HG03520 (cell line): ENCODE measurements around the gene AKAP10.
"Not testable (repeated sequence)": the region's sequence is repeated elsewhere in the genome, so short reads cannot be mapped to it uniquely, and the experiment has no call there.

Experiments used
- ATAC-seq: cut with Tn5 transposase; IDR thresholded peaks from one replicate; pipeline ENCODE4 v1.9.1; 2021; ENCODE audit warnings: mild to moderate bottlenecking, moderate library complexity; ENCODE audit not compliant: unreplicated experiment

AKAP10 gene, protein sequence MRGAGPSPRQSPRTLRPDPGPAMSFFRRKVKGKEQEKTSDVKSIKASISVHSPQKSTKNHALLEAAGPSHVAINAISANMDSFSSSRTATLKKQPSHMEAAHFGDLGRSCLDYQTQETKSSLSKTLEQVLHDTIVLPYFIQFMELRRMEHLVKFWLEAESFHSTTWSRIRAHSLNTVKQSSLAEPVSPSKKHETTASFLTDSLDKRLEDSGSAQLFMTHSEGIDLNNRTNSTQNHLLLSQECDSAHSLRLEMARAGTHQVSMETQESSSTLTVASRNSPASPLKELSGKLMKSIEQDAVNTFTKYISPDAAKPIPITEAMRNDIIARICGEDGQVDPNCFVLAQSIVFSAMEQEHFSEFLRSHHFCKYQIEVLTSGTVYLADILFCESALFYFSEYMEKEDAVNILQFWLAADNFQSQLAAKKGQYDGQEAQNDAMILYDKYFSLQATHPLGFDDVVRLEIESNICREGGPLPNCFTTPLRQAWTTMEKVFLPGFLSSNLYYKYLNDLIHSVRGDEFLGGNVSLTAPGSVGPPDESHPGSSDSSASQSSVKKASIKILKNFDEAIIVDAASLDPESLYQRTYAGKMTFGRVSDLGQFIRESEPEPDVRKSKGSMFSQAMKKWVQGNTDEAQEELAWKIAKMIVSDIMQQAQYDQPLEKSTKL

DNA sequence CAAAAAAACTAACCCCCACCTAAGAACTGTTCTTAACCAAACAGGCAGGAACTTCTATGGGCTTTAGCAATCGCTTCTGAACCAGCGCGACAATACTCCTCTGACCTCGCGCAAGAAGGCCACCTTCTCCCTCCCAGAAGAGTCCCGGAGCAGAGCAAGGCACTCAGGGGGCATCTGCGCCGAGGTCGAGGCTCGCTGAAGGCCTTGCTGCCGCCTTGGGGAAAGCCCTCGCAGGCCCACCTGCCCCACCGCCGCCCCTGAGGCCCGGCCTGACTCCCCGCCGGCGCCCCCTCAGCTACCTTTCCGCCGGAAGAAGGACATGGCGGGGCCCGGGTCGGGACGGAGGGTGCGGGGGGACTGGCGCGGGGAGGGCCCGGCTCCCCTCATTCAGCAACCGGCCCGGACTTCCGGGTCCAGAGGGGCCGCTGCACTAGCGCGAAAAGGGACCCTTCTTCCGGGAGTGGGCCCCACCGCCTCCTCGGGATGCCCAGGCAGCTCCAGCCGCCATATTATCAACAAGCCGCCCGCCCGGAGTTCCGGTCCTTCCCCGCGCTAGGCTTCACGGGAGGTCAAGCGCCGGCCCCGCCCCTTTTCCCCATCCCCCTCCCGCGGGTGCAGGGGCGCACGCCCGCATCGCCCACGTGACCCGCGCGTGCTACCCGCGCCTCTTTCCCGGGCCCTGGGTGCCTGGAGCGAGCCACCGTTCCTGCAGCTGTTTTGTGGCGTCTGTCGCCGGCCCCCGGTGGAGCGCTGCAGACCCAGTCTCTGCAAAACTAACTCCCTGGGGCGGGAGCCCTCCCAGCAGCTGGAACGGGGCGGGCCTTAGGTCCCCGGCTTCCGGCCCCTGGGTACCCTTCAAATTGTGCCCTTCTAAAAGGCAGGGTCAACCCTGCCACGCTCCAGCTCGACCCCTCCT is at the start of gene AKAP10:
Gene AKAP10, minus strand, starts transcription at position 536 of the 916 bp plus-strand sequence. Its CDS starts 149 bp downstream, at position 387.
- ATAC-seq = peak; percentile 66

DNA sequence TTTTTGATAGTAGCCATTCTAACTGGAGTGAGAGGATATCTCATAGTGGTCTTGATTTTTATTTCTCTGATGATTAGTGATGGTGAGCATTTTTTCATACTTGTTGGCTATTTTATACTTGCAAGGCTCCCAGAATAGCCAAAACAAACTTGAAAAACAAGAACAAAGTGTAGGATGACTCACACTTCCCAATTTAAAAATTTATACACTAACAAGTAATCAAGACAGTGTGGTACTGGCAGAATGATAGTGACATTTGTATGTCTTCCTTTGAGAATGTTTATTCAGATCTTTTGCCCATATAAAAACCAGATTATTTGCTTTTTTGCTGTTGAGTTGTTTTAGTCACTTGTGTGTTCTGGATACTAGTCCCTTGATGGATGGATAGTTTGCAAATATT is 49.3 kb upstream of the AKAP10 start:
- ATAC-seq = no peak

DNA sequence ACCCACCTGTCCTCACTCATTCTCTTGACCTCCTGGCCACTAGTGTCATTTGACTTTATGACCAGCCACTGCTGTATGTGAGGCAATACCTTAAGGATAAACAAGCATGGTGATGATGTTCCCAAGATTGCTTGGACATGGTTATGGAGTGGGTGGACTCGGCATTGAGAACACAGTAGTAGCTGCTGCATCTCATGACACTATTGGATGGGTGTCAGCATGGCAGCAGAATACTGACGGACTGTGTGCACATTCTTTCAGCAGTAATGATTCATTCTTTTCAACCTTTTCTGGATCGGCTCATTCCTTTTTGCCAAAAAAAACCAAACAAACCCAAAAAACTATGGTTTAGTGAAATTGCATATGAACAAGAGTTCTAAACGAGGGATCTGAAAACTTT is 45.1 kb upstream of the AKAP10 start:
- no peak for ATAC-seq

DNA sequence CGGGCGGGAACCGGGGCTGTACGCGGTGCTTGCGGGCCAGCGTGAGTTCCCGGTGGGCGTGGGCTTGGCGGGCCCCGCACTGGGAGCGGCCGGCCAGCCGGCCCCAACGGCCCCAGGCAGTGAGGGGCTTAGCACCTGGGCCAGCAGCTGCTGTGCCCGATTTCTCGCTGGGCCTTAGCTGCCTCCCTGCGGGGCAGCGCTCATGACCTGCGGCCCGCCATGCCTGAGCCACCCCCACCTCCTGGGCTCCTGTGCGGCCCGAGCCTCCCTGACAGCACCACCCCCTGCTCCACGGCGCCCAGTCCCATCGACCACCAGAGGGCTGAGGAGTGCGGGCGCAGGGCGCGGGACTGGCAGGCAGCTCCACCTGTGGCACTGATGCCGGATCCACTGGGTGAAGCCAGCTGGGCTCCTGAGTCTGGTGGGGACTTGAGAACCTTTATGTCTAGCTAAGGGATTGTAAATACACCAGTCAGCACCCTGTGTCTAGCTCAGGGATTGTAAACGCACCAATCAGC is 38.9 kb upstream of the AKAP10 start:
- ATAC-seq = not testable (repeated sequence)

DNA sequence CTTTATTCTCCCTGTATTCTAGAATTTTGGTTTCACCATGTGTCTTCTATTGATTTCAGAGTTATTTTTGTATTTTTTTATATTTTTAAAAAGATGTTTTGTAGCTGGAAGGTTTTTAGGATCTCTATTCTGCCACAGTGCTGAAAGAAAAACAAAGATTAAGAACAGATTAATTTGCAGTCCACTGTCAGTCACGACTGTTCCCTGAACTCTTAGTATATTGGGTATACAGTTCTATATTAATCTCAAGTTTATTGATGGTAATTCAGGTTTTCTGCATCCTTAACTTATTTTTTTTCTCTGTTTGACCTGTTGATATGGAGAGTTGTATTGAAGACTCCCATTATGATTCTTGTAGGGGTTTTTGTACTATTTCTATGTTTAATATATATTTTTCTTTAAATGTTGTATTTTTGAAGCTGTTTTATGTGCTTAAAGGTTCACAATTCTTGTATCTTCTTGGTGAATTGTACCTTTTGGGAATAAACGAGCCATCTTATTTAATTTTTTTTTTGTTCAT is 34.4 kb upstream of the AKAP10 start:
- no peak for ATAC-seq

DNA sequence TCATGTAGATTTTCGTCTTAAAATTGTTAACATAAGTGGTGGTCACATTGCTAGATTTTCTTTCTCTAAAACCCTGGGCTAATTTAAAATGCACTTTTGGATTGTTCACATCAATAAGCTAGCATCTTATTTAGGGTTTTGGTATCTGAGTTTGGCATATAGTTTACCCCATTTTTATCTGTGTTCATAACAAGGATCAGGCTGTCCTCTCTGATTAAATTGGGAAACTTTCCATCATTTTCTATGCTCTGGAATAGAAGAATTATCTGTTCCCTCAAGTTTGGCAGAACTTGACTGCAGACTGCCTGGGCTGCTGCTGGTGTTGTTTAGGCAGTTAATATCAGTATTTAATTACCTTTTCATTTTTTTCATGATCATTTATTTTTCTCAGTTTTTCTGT is 33.3 kb upstream of the AKAP10 start:
- ATAC-seq = no peak

DNA sequence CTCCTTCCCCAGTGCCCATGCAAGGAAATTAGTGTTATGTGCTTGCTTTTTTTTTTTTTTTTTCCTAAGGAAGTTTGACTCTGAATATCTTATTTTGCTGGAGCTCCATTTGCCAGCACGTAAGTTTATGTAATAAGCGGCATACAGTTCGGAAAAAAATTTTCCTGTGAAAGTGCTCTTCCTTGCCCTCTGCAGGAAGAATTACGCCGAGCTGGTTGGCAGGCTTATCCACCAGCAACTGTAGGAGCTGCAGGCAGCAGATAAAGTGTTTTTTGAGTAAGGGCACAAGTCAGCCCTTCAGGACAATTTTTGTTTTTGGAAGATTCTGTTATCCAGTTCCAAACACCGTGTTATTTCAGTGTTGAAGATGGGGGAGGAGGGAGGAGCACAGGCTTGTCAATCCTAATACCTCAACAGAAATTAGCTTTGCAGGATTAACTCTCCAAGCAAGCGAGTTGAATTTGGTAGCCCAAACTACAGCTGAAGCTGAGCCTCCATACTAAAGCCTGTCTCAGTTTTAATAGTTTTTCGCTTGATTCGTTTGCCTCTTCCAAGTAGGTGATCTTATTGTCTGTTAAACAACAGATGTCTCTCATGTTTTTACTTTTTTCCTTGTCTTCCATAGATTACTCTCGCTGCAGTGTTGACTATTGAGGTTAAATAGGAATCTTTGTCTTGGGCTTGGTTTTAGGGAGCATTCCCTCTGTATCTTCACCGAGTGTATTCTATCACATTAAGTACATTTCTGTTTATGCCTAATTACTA is 32.7 kb upstream of the AKAP10 start:
- ATAC-seq = no peak

DNA sequence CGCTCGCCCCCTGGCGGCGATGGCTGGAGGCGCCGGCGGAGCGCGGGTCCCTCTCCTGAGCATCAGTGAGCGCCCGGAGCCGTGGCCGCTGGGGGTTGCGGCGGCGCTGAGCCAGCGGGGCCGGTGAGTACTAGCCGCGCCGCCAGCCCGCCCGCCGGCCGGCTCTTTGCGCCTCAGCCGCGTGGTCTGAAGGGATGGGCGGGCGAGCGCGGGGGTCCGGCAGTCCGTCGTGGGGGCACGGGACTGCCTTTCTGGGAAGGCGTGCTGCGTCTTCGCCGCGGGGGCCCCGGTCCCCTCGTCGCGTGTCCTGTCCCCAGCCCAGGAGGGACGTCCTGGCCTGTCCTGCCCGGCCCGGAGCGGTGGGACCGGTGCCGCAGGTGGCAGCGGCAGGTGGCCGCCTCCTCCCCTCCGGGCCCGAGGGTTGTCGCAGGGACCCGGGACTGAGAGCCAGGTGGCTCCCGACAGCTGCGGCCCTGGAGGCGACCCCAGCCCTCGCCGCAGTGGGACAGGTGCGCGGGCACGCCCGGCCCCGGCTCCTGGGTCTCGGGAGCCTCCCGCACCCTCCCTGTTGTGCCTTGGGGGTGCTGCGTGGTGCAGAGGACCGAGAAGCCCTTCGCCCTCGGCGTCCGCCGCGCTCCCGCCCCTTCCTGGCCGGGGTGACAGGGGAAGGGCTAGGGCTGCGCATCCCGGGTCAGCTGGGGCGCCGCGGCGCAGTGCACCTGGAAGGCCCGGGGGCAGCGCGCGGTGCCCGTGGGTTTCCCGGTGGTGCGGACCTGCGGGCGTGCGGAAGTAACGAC is 31.9 kb upstream of the AKAP10 start, which contains the start of gene SPECC1:
Gene SPECC1, plus strand, starts transcription at position 58 of the 797 bp plus-strand sequence. CDS start 87,293 bp downstream, outside the sequence.
- peak; percentile 92 for ATAC-seq

DNA sequence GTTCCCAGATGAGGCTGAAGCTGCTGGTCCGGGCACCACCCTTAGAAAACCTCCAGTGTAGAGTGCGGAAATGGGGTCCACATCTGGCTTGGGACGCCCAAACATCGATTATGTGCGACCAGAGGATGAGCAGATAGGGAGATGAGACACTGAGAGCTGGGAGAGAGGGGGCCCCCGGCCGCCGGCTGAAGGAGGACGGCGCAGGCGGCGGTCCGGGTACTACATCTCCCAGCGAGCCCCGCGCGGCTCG is 31.3 kb upstream of the AKAP10 start:
- no peak for ATAC-seq

DNA sequence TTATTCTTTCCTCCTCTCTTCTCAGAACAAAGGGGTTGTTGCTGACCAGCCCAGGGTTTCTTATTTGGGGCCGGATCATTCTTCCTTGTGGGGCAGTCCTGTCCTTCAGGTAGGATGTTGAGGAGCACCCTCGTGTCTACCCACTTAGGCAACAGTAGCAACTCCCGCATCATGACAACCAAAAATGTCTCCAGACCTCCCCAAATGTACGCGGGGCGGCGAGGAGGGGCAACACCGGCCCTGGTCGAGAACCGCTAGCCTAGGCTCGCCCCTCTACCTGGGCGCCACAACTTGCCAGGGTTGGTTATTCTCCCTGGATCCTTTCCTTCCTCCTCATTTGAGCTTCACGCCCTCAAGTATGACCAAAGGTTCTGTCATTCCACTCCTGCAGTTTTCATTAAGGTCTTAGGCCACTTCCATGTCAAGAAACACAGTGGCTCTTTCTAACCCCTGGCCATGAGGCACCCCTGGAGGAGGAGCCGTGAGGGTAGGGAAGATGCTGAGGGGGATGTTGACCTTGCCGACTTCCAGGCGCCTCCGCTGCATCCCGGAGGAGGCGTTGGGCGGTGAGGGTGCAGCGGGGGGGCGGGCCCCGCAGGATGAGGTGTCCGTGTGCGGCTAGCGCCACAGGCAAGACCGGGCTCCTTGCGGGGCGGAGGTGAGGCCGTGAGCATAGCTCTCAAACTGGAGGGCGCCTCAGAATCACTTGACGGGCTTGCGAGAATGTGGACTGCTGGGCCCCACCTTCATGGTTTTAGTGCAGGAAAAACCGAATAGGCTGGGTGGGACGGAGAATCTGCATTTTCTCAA is 30.8 kb upstream of the AKAP10 start:
- ATAC-seq = peak; percentile 11

DNA sequence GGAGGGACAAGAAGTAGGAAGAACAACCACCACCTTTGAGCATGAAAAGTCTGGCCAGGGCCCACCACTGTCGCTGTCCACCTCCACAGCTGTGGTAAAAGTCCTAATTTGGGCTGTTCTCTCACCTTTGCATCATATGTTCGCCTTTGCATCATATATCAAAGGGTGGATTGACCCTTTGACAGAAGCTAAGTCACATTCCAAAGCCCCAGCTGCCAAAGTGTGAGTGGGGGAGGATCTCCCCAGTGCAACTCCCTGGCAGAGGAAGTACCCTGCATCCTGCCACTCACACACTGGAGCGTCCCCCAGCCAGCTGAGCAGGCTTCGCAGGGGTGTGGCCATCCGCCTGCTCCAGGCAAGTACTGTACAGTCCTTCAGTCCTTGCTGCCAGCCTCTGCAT is 18.9 kb upstream of the AKAP10 start:
- ATAC-seq = no peak

DNA sequence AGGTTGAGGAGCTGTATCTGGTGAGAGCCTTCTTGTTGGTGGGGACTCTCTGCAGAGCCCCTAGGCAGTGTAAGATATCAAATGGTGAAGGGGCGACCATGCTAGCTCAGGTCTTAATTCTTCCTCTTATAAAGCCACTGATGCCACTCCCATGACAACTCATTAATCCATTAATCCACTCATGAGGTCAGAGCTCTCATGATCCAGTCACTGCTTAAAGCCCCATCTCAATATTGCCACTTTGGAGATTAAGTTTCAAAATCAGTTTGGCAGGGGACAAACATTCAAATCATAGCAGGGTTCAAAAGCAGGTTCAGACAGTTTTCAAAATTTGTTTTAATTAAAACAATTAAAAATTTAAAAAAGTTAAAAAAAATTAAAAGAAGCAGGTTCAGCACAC is 18.5 kb upstream of the AKAP10 start:
- ATAC-seq = no peak

DNA sequence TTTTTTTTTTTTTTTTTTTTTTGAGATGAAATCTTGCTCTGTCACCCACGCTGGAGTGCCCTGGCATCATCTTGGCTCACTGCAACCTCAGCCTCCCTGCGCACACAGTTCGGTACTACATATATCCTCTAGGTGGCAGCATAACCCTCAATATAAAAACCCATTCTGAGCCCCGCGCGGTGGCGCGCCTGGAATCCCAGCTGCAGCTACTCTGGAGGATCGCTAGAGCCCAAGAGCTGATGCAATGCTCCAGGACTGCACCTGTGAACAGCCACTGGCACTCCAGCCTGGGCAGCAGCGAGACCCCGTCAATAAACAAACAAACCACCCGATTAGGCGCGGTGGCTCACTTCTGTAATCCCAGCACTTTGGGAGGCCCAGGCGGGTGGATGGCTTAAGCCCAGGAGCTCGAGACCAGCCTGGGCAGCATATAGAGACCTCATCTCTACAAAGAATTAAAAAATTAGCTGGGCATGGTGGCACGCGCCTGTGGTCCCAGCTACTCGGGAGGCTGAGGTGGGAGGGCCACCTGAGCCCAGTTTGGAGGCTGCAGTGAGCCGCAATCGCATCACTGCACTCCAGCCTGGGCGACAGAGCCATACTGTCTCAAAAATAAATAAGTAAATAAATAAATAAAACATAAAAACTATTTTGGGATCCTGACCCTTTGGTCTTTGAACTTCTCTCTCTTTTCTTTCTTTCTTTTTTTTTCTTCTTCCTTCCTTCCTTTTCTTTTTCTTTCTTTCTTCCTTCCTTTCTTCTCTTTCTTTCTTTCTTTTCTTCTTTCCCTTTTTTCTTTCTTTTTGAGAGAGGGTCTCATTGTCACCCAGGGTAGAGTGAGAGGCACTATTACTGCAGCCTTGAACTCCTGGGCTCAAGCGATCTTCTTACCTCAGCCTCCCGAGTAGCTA is 15.4 kb upstream of the AKAP10 start:
- ATAC-seq = peak; percentile 79

DNA sequence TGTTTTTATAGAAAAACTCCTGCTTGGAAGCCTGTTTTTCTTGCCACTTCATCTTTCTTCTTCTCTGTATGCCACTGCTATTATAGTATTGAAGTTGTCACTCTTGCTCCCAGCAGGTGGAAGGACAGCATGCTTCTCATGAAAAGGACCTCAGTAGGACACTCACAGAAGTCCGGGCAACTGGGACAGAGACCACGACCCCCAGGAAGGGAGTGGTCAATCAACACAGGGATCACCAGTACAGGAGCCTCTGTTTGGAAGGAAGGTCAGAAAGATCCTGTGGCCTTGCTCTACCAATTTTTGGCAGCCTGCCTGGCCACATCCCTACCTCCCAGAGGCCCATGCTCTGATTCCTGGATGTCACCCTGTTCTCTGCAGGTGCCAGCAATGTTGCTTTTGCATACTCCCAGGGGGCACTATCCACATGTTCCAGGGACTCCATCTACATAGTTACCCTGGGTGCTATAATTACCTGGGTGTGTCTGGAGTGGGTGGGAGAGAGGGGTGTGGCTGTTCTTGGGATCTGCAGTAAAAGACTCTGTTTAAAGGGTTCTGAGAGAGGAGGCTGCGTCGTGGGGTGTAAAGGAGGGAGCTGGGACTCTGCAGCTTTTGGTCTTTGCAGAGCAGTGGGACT is 13.7 kb upstream of the AKAP10 start:
- ATAC-seq = no peak

DNA sequence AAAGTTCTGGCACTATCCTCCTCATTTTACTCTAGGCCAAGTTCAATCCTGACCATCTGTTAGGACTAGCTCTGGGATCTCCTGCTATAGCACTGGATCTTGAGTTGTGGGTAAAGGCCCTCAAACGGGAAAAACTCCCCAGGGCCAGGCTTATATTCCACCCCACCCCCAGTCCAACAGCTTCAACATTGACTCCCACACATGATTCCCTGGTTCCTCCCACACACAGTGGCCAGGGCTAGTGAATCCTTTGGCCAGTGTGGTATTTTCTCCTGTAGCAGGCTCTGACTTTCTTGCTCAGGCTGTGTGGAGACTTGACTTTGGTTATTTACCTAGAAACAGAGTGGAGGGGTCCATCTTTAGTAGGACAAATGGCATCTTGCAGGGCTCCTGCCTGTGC is 10.3 kb upstream of the AKAP10 start:
- ATAC-seq = no peak

DNA sequence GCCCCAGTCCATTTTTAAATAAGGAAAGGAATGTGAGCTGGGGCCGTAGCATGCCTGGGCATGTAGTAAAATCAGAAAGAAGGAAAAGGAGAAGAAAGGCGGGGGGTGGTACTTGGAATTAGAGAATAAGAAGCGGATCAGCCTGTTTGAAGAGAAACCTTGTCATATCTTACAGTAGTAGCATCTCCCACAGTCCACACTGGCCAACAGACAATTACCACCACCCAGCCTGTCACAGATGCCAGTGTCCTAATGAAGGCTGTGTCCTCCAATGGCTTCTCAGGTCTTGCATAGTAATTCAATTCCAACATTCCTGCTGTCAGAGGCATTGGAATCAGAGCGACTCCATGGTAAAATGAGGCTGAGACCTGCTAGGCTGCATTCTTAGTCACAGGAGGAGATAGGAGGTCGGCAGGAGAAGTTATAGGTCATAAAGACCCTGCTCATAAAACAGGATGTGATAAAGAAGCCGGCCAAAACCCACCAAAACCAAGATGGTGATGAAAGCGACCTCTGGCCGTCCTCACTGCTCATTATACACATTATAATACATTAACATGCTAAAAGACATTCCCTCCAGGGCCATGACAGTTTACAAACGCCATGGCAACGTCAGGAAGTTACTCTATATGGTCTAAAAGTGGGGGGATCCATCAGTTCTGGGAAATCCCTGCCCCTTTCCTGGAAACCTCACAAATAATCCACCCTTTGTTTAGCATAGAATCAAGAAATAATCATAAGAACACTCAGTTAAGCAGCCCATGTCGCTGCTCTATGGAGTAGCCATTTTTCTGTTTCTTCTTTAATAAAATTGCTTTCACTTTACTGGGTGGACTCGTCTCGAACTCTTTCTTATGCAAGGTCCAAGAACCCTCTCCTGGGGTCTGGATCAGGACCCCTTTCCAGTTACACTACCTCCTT is 9.6 kb upstream of the AKAP10 start:
- ATAC-seq = no peak
